ENCODE data around the gene INTS7. TPM values are rescaled to one million over a fixed set of nuclear protein-coding genes. Genes with fewer than 3 reads are reported as not detected.

INTS7 gene
- total RNA-seq, 1 donor from 2014 or later: 30.6 TPM

GRCh38 chr1:211912844-211913432, 122.4 kb downstream of the INTS7 start:
- DNase-seq (ENCODE audit: low spot score, unreplicated experiment): no peak
- TF ChIP-seq CTCF (IDR thresholded peaks at IDR 0.05; ENCODE audit: unreplicated experiment): no peak
- Mint-ChIP-seq H3K9me3 (ENCODE audit: low read depth) (no peaks in the 10 kb centered on the region), H3K27me3 (peaks cover 3% of the 10 kb centered on the region), H3K36me3 (ENCODE audit: insufficient read depth) (no peaks in the 10 kb centered on the region), H3K4me3 (ENCODE audit: low read depth) (no peak overlapping the region), H3K4me1 (ENCODE audit: low read depth) (peaks cover 19% of the 10 kb centered on the region), H3K27ac (no peak overlapping the region)

- TF ChIP-seq CTCF (IDR thresholded peaks at IDR 0.05; ENCODE audit: unreplicated experiment): no peak
- H3K9me3 Mint-ChIP-seq (ENCODE audit: low read depth): no peaks in the 10 kb centered on the region
- no peak overlapping the region for H3K27ac Mint-ChIP-seq
- no peak for DNase-seq (ENCODE audit: low spot score, unreplicated experiment)
- H3K4me1 Mint-ChIP-seq (ENCODE audit: low read depth): peaks cover 13% of the 10 kb centered on the region
- H3K36me3 Mint-ChIP-seq (ENCODE audit: insufficient read depth): no peaks in the 10 kb centered on the region
- no peak overlapping the region for H3K4me3 Mint-ChIP-seq (ENCODE audit: low read depth)
- peaks cover 3% of the 10 kb centered on the region for H3K27me3 Mint-ChIP-seq
Observed at GRCh38 chr1:211912038-211912437, 123.3 kb downstream of the INTS7 start.

GRCh38 chr1:211910913-211911485, 124.4 kb downstream of the INTS7 start:
- no peak for DNase-seq (ENCODE audit: low spot score, unreplicated experiment)
- Mint-ChIP-seq H3K27ac (no peak overlapping the region), H3K9me3 (ENCODE audit: low read depth) (no peaks in the 10 kb centered on the region), H3K4me3 (ENCODE audit: low read depth) (no peak overlapping the region), H3K36me3 (ENCODE audit: insufficient read depth) (no peaks in the 10 kb centered on the region), H3K4me1 (ENCODE audit: low read depth) (peaks cover 13% of the 10 kb centered on the region), H3K27me3 (peaks cover 3% of the 10 kb centered on the region)
- TF ChIP-seq CTCF (IDR thresholded peaks at IDR 0.05; ENCODE audit: unreplicated experiment): no peak

DNA sequence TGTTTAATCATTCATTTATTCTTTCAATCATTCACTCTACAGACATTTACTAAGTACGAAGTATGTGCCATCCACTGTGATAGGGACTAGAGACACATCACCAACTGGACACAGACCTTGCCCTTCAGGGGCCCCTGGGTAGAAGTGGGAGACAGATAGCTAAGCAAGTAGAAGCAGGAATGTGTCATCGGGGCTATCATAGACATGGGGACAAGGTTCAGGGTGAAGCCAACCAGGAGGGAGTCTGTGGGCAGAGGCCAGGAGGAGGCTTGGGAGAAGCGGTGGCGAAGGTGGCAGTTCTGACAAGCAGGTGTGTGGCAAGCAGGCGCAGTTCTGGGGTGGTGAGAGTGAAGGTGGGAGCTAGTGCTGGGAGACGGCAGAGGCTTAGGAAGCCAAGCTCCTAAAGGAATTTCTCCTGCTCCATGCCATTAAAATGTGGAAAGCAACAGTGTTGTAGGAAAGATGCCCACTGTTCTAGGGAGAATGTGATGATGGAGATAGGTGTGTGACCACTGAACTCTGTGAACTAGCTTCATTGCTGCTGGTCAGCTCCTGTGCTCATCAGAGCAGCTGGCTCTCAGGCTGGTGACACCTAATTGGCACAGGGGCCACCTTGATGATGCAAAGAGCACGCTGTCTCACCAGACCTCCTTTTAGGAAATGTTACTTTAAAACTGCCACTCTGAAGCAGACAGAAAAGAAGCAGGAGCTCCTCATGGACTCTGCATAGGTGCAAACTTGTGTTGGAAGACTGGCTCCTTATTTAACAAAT, 125.1 kb downstream of the INTS7 start:
- no peaks in the 10 kb centered on the region for H3K36me3 Mint-ChIP-seq (ENCODE audit: insufficient read depth)
- H3K4me3 Mint-ChIP-seq (ENCODE audit: low read depth): no peak overlapping the region
- H3K4me1 Mint-ChIP-seq (ENCODE audit: low read depth): peaks cover 13% of the 10 kb centered on the region
- DNase-seq (ENCODE audit: low spot score, unreplicated experiment): no peak
- no peak for TF ChIP-seq CTCF (IDR thresholded peaks at IDR 0.05; ENCODE audit: unreplicated experiment)
- H3K27ac Mint-ChIP-seq: no peak overlapping the region
- no peaks in the 10 kb centered on the region for H3K9me3 Mint-ChIP-seq (ENCODE audit: low read depth)
- H3K27me3 Mint-ChIP-seq: peaks cover 3% of the 10 kb centered on the region

DNA sequence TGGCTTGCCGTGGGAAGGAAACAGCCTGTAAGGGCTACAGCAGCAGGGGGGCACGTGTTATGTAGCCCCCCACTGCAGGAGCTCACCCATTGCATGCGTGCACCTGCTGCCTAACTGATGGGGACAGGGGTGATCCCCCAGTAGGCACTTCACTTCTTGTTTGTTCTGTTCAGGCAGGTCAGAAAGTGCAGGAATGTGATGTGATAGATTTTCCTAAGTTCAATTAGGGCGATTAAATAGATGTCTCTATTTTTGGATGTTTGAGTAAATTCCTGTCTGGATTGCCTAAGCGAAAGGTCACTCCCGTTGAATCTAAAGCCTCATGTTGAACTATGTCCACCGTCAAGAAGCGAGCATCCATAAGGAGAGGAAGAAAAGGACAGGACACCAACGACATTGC, 126.0 kb downstream of the INTS7 start:
- no peaks in the 10 kb centered on the region for H3K9me3 Mint-ChIP-seq (ENCODE audit: low read depth)

More for the DNA sequence above, 126.0 kb downstream of the INTS7 start:
- peaks cover 3% of the 10 kb centered on the region for H3K27me3 Mint-ChIP-seq
- DNase-seq (ENCODE audit: low spot score, unreplicated experiment): no peak
- H3K27ac Mint-ChIP-seq: no peak overlapping the region
- H3K36me3 Mint-ChIP-seq (ENCODE audit: insufficient read depth): no peaks in the 10 kb centered on the region
- H3K4me1 Mint-ChIP-seq (ENCODE audit: low read depth): peaks cover 13% of the 10 kb centered on the region
- H3K4me3 Mint-ChIP-seq (ENCODE audit: low read depth): no peak overlapping the region
- TF ChIP-seq CTCF (IDR thresholded peaks at IDR 0.05; ENCODE audit: unreplicated experiment): no peak
